HepG2 (cell line): ENCODE results near the gene CEP83.

Source experiments
- ATF5 ChIP-seq: sonication (generic); formaldehyde crosslinking; IDR thresholded peaks from 2 replicates; pipeline ENCODE4 v1.4.0; 2020; ENCODE audit warnings: mild to moderate bottlenecking, low read depth, missing genetic modification reagents
- CTCF ChIP-seq: sonication (generic); formaldehyde crosslinking; IDR thresholded peaks from 2 replicates; pipeline ENCODE4 v1.5.0; 2020; ENCODE audit warnings: mild to moderate bottlenecking, missing genetic modification reagents, moderate library complexity
- FOXM1 ChIP-seq: sonication (generic); formaldehyde crosslinking; IDR thresholded peaks from 2 replicates; pipeline ENCODE4 v1.5.0; 2020; ENCODE audit warnings: missing genetic modification reagents
- HOXA5 ChIP-seq: sonication (generic); formaldehyde crosslinking; IDR thresholded peaks from 2 replicates; pipeline ENCODE4 v1.4.0; 2020; ENCODE audit warnings: missing genetic modification reagents
- RAD21 ChIP-seq: fragments of 450-650 bp; formaldehyde crosslinking; IDR thresholded peaks from 2 replicates; pipeline ENCODE4 v1.5.0; 2020; ENCODE audit warnings: mild to moderate bottlenecking
- SMAD3 ChIP-seq: sonication (generic); formaldehyde crosslinking; IDR thresholded peaks from 2 replicates; pipeline ENCODE4 v1.4.0; 2020; ENCODE audit warnings: missing genetic modification reagents
- TAF1 ChIP-seq: sonication (generic); formaldehyde crosslinking; IDR thresholded peaks from 2 replicates; pipeline ENCODE4 v1.4.0; 2020; ENCODE audit warnings: missing genetic modification reagents
- ZBTB2 ChIP-seq: sonication (generic); formaldehyde crosslinking; IDR thresholded peaks from 2 replicates; pipeline ENCODE4 v1.8.0; 2022; ENCODE audit warnings: low read depth, missing genetic modification reagents
- ZEB1 ChIP-seq: IDR thresholded peaks from 2 replicates; pipeline ENCODE4 v1.6.1; 2012; ENCODE audit warnings: mild to moderate bottlenecking, low read depth, inconsistent platforms; ENCODE audit not compliant: insufficient replicate concordance
- ZNF644 ChIP-seq: IDR thresholded peaks from 2 replicates; pipeline ENCODE4 v1.6.1; 2016; ENCODE audit warnings: low read depth
- ZSCAN29 ChIP-seq: sonication (generic); formaldehyde crosslinking; conservative IDR thresholded peaks from 2 replicates; pipeline ENCODE4 v1.4.0; 2020; ENCODE audit warnings: mild to moderate bottlenecking, missing genetic modification reagents
- TF ChIP-seq, protein P1 (sequence below): sonication (generic); formaldehyde crosslinking; IDR thresholded peaks from 2 replicates; pipeline ENCODE4 v1.4.0; 2020; ENCODE audit warnings: missing genetic modification reagents

DNA sequence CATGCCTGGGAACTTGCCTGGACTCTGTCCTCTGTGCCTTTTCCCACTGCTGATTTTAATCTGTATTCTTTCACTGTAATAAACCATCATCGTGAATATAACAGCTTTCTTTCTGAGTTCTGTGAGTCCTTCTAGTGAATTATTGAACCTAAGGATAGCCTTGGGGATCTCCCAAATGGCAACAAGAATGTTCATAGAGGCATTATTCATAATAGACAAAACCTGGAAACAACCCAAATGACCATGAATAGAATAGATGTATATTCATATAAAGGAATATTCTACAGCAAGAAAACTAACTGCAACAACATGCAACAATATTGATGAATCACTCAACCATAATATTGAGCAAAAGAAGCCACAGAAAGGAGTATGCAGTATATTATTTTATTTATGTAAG is 44.7 kb upstream of the CEP83 start:
- TF ChIP-seq, protein P1, sequence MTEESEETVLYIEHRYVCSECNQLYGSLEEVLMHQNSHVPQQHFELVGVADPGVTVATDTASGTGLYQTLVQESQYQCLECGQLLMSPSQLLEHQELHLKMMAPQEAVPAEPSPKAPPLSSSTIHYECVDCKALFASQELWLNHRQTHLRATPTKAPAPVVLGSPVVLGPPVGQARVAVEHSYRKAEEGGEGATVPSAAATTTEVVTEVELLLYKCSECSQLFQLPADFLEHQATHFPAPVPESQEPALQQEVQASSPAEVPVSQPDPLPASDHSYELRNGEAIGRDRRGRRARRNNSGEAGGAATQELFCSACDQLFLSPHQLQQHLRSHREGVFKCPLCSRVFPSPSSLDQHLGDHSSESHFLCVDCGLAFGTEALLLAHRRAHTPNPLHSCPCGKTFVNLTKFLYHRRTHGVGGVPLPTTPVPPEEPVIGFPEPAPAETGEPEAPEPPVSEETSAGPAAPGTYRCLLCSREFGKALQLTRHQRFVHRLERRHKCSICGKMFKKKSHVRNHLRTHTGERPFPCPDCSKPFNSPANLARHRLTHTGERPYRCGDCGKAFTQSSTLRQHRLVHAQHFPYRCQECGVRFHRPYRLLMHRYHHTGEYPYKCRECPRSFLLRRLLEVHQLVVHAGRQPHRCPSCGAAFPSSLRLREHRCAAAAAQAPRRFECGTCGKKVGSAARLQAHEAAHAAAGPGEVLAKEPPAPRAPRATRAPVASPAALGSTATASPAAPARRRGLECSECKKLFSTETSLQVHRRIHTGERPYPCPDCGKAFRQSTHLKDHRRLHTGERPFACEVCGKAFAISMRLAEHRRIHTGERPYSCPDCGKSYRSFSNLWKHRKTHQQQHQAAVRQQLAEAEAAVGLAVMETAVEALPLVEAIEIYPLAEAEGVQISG: no peak
- no peak for TF ChIP-seq HOXA5 (CRISPR knock-in tag)
- TF ChIP-seq TAF1: no peak
- TF ChIP-seq ZSCAN29 (CRISPR knock-in tag): no peak
- no peak for TF ChIP-seq CTCF (CRISPR knock-in tag)
- TF ChIP-seq SMAD3 (CRISPR knock-in tag): no peak
- TF ChIP-seq RAD21 (CRISPR knock-in tag): no peak
- TF ChIP-seq FOXM1 (CRISPR knock-in tag): no peak
- TF ChIP-seq ATF5 (CRISPR knock-in tag): no peak
- TF ChIP-seq ZNF644 (CRISPR knock-in tag): no peak
- TF ChIP-seq ZBTB2 (CRISPR knock-in tag): no peak
- TF ChIP-seq ZEB1: no peak
